Activated CD4-positive, alpha-beta T cell treated with anti-CD3 and anti-CD28 coated beads, Interleukin-2, amount 50 U/mL, for 48 hours (primary cell): ENCODE results near the gene PRCP.

Experiments used
- DNase-seq, 2 experiments: peaks; one replicate each; pipeline ENCODE4 v3.0.0-alpha.2; 2020

PRCP gene

GRCh38 chr11:82775736-82776346 lies 124.4 kb downstream of the PRCP start:
- peak; percentile 27 to 47 for DNase-seq

- DNase-seq, result no peak
Measured at GRCh38 chr11:82775218-82775617, 125.0 kb downstream of the PRCP start.
